HCT116 (cell line): ENCODE data around the gene TEX2. TPM values are rescaled to one million over a fixed set of nuclear protein-coding genes. Genes with fewer than 3 reads are reported as not detected.

Experiments used
- ATAC-seq: fragments of 200-7000 bp; cut with Tn5 transposase; 2 replicates; pipeline ENCODE4 v1.9.1; 2020; ENCODE audit warnings: mild to moderate bottlenecking, moderate library complexity
- BruUV-seq: library from RNA; stranded (reverse); fragments of 400-500 nt; replicated peaks from 2 replicates; lab custom pipeline; 2021; lab: Mats Ljungman, UMichigan
- CTCF ChIA-PET: fragments of 300-600 bp; sonication (Branson Sonifier 250); formaldehyde crosslinking; loops from one replicate; lab custom pipeline; 2021; ENCODE audit warnings: antibody characterized with exemption; lab: Charles Lee
- POLR2A ChIA-PET: fragments of 300-600, 350-600 bp; sonication (Branson Sonifier 250); formaldehyde crosslinking; loops from one replicate; lab custom pipeline; 2021; ENCODE audit warnings: antibody characterized with exemption; lab: Charles Lee
- RAD21 ChIA-PET, 2 experiments: fragments of 300-600 bp; sonication (Branson Sonifier 250); formaldehyde crosslinking; loops; one replicate each; lab custom pipeline; 2023; ENCODE audit warnings: low total read pairs in 2 of 2; ENCODE audit not compliant: uncharacterized antibody in 2 of 2, unreplicated experiment in 2 of 2, low non-redundant PET in 1 of 2; lab: Charles Lee
- DNase-seq: peaks from one replicate; pipeline ENCODE4 v3.0.0-alpha.2; 2010; ENCODE audit warnings: low read depth, low spot score
- H2AFZ ChIP-seq: fragments of 200-600 bp; shearing (Covaris generic), sonication (generic); 2 replicates; pipeline ENCODE4 v1.6.1; 2017; ENCODE audit warnings: low read depth, mixed run types, mixed read lengths, antibody characterized with exemption, low read length; ENCODE audit not compliant: poor library complexity, severe bottlenecking
- H3K27ac ChIP-seq: 2 replicates; pipeline ENCODE4 v1.5.1; 2012; ENCODE audit warnings: low read depth, low read length
- H3K27me3 ChIP-seq: fragments of 200-600 bp; sonication (generic); 2 replicates; pipeline ENCODE4 v1.6.1; 2016; ENCODE audit warnings: mixed run types, low read length, mixed read lengths; ENCODE audit not compliant: insufficient read depth
- H3K36me3 ChIP-seq, 2 experiments: fragments of 200-500 bp in 1 of 2; fragments of 200-600 bp in 1 of 2; sonication (Bioruptor generic) in 1 of 2; sonication (generic) in 1 of 2; 2 replicates each; pipeline versions ENCODE4 v1.5.1 to v1.6.1; 2014 to 2016; ENCODE audit warnings: low read length in 2 of 2, inconsistent platforms in 1 of 2, mixed read lengths in 1 of 2, mixed run types in 1 of 2; ENCODE audit not compliant: insufficient read depth in 2 of 2, control insufficient read depth in 1 of 2
- H3K4me1 ChIP-seq, 2 experiments: fragments of 200-600 bp in 1 of 2; sonication (generic) in 1 of 2; 2 replicates each; pipeline versions ENCODE4 v1.5.1 to v1.6.1; 2012 to 2017; ENCODE audit warnings: low read length in 2 of 2, inconsistent platforms in 1 of 2, mild to moderate bottlenecking in 1 of 2, mixed read lengths in 1 of 2, mixed run types in 1 of 2, moderate library complexity in 1 of 2; ENCODE audit not compliant: insufficient read depth in 2 of 2, control insufficient read depth in 1 of 2
- H3K4me2 ChIP-seq: fragments of 200-600 bp; sonication (generic); 2 replicates; pipeline ENCODE4 v1.6.1; 2017; ENCODE audit warnings: mixed run types, low read length, mixed read lengths
- H3K4me3 ChIP-seq, 2 experiments: fragments of 200-600 bp in 1 of 2; sonication (generic) in 1 of 2; replicated peaks in 1 of 2; 2 replicates each; pipeline ENCODE4 v1.5.1; 2011 to 2016; ENCODE audit warnings: low read length in 2 of 2, control low read depth in 1 of 2, low read depth in 1 of 2, mild to moderate bottlenecking in 1 of 2, mixed read lengths in 1 of 2, mixed run types in 1 of 2
- H3K79me2 ChIP-seq: fragments of 200-600 bp; sonication (generic); 2 replicates; pipeline ENCODE4 v1.6.1; 2017; ENCODE audit warnings: mild to moderate bottlenecking, mixed run types, low read length, moderate library complexity, mixed read lengths; ENCODE audit not compliant: insufficient read depth
- H3K9ac ChIP-seq: fragments of 200-600 bp; sonication (generic); 2 replicates; pipeline ENCODE4 v1.6.1; 2016; ENCODE audit warnings: low read length, mixed read lengths
- H3K9me2 ChIP-seq: fragments of 200-600 bp; sonication (generic), shearing (Covaris generic); 2 replicates; pipeline ENCODE4 v1.6.1; 2017; ENCODE audit warnings: mixed run types, mild to moderate bottlenecking, moderate library complexity; ENCODE audit not compliant: insufficient read depth
- H3K9me3 ChIP-seq, 2 experiments: fragments of 200-500 bp in 1 of 2; fragments of 200-600 bp in 1 of 2; sonication (Bioruptor generic) in 1 of 2; sonication (generic) in 1 of 2; 2 replicates each; pipeline ENCODE4 v1.6.1; 2014 to 2017; ENCODE audit warnings: low read length in 2 of 2, mixed read lengths in 2 of 2, inconsistent platforms in 1 of 2, low read depth in 1 of 2, mild to moderate bottlenecking in 1 of 2, mixed run types in 1 of 2, moderate library complexity in 1 of 2; ENCODE audit not compliant: control insufficient read depth in 1 of 2, insufficient read depth in 1 of 2
- H4K20me1 ChIP-seq: fragments of 200-600 bp; sonication (generic), shearing (Covaris generic); 2 replicates; pipeline ENCODE4 v1.6.1; 2017; ENCODE audit warnings: mixed run types, mild to moderate bottlenecking, moderate library complexity; ENCODE audit not compliant: insufficient read depth
- ATF3 ChIP-seq: IDR thresholded peaks from 2 replicates; pipeline ENCODE4 v1.6.1; 2012
- CBX3 ChIP-seq: IDR thresholded peaks from 2 replicates; pipeline ENCODE4 v1.6.1; 2012; ENCODE audit warnings: low read depth
- CEBPB ChIP-seq: IDR thresholded peaks from 2 replicates; pipeline ENCODE4 v1.6.1; 2012; ENCODE audit warnings: low read depth
- EGR1 ChIP-seq: IDR thresholded peaks from 2 replicates; pipeline ENCODE4 v1.6.1; 2012; ENCODE audit warnings: low read depth
- ELF1 ChIP-seq: IDR thresholded peaks from 2 replicates; pipeline ENCODE4 v1.6.1; 2012; ENCODE audit warnings: low read depth, borderline replicate concordance
- EZH2phosphoT487 ChIP-seq: fragments of 200-600 bp; IDR thresholded peaks from 2 replicates; pipeline ENCODE4 v1.6.1; 2018; ENCODE audit warnings: antibody characterized with exemption, borderline replicate concordance
- FOSL1 ChIP-seq: IDR thresholded peaks from 2 replicates; pipeline ENCODE4 v1.6.1; 2012; ENCODE audit warnings: low read depth
- JUND ChIP-seq: IDR thresholded peaks from 2 replicates; pipeline ENCODE4 v1.6.1; 2012
- MAX ChIP-seq: IDR thresholded peaks from 2 replicates; pipeline ENCODE4 v1.6.1; 2012
- POLR2A ChIP-seq: IDR thresholded peaks from 2 replicates; pipeline ENCODE4 v1.7.0; 2011; ENCODE audit warnings: borderline replicate concordance; ENCODE audit not compliant: insufficient read depth, insufficient read length; ENCODE audit errors: extremely low read depth
- POLR2AphosphoS5 ChIP-seq: IDR thresholded peaks from 2 replicates; pipeline ENCODE4 v1.6.1; 2011; ENCODE audit warnings: mild to moderate bottlenecking, low read depth, low read length, moderate library complexity
- SIN3A ChIP-seq: IDR thresholded peaks from 2 replicates; pipeline ENCODE4 v1.6.1; 2012; ENCODE audit warnings: low read depth
- SP1 ChIP-seq: IDR thresholded peaks from 2 replicates; pipeline ENCODE4 v1.6.1; 2012; ENCODE audit warnings: low read depth
- SRF ChIP-seq: IDR thresholded peaks from 2 replicates; pipeline ENCODE4 v1.6.1; 2012; ENCODE audit warnings: low read depth
- TCF7L2 ChIP-seq: IDR thresholded peaks from 2 replicates; pipeline ENCODE4 v1.7.0; 2011; ENCODE audit warnings: borderline replicate concordance, inconsistent platforms; ENCODE audit not compliant: insufficient read depth, insufficient read length; ENCODE audit errors: extremely low read depth
- YY1 ChIP-seq: IDR thresholded peaks from 2 replicates; pipeline ENCODE4 v1.6.1; 2011; ENCODE audit warnings: low read length, low read depth, moderate library complexity, mild to moderate bottlenecking; ENCODE audit not compliant: insufficient replicate concordance; ENCODE audit errors: extremely low read depth
- ZBTB33 ChIP-seq: IDR thresholded peaks from 2 replicates; pipeline ENCODE4 v1.6.1; 2011; ENCODE audit warnings: mild to moderate bottlenecking, low read length, moderate library complexity; ENCODE audit not compliant: insufficient replicate concordance; ENCODE audit errors: extremely low read depth
- ZNF274 ChIP-seq: fragments of 200-500 bp; sonication (Bioruptor generic); IDR thresholded peaks from 2 replicates; pipeline ENCODE4 v1.6.1; 2014; ENCODE audit warnings: mild to moderate bottlenecking, low read depth, low read length, inconsistent platforms
- intact Hi-C: fragments of 100-400 bp; cut with micrococcal nuclease; formaldehyde crosslinking; loops from 2 replicates; pipeline ENCODE4 v1.10.0; 2022
- total RNA-seq: library from RNA; stranded (reverse); gene quantifications from one replicate; pipeline ENCODE4 v1.2.1, GENCODE V29; 2021; ENCODE audit not compliant: unreplicated experiment

TEX2 gene
- total RNA-seq, 1 experiment from 2014 or later: 24.6 TPM

- ATAC-seq: no peak
- Histone ChIP-seq H3K79me2 (no peaks in the 10 kb centered on the region), H3K27ac (no peak overlapping the region), H3K9ac (no peak overlapping the region), H4K20me1 (no peaks in the 10 kb centered on the region), H3K9me3 (no peaks in the 10 kb centered on the region), H2AFZ (no peak overlapping the region), H3K4me3 (no peak overlapping the region), H3K9me2 (no peaks in the 10 kb centered on the region), H3K4me2 (no peak overlapping the region), H3K4me1 (no peaks in the 10 kb centered on the region), H3K36me3 (no peaks in the 10 kb centered on the region), H3K27me3 (no peaks in the 10 kb centered on the region)
- DNase-seq: no peak
- TF ChIP-seq FOSL1: no peak
- no peak for TF ChIP-seq TCF7L2
- BruUV-seq: no TSS peak
- ChIA-PET RAD21 (no interaction called here), POLR2A (interaction anchor here (1.2 kb wide), 1 partner anchor 17 kb away, joined by 3 read pairs; no protein-coding TSS in a partner anchor), CTCF (interaction anchor here (1.9 kb wide), 1 partner anchor 29 kb away, joined by 5 read pairs; no protein-coding TSS in a partner anchor)
- intact Hi-C loops: no loop called here
Observed at GRCh38 chr17:64162554-64162953, 100.5 kb downstream of the TEX2 start.

GRCh38 chr17:64161380-64162176, 101.5 kb downstream of the TEX2 start:
- RAD21 ChIA-PET: no interaction called here
- H3K4me2 ChIP-seq: no peak overlapping the region
- TF ChIP-seq TCF7L2 (no peak), YY1 (no peak), EZH2phosphoT487 (no peak), JUND (no peak), SRF (no peak), EGR1 (no peak), ZNF274 (no peak), CBX3 (no peak), SP1 (no peak), ZBTB33 (no peak), ATF3 (no peak), MAX (no peak), CEBPB (no peak), POLR2AphosphoS5 (no peak), POLR2A (no peak), ELF1 (no peak), SIN3A (no peak)
- no peaks in the 10 kb centered on the region for H3K36me3 ChIP-seq
- no peaks in the 10 kb centered on the region for H3K9me2 ChIP-seq
- peaks cover 3 to 6% of the 10 kb centered on the region in 2 experiments; a peak in 2 of 4 replicates for H3K4me1 ChIP-seq
- BruUV-seq: no TSS peak
- ATAC-seq: no peak
- CTCF ChIA-PET: interaction anchor here (1.9 kb wide), 1 partner anchor 28 kb away, joined by 5 read pairs; no protein-coding TSS in a partner anchor
- no peaks in the 10 kb centered on the region for H3K79me2 ChIP-seq
- POLR2A ChIA-PET: interaction anchor here (1.2 kb wide), 1 partner anchor 16 kb away, joined by 3 read pairs; no protein-coding TSS in a partner anchor
- no peaks in the 10 kb centered on the region for H4K20me1 ChIP-seq
- H3K9ac ChIP-seq: no peak overlapping the region
- H3K27me3 ChIP-seq: no peaks in the 10 kb centered on the region
- DNase-seq: no peak
- H3K4me3 ChIP-seq: no peak overlapping the region
- no peaks in the 10 kb centered on the region for H3K9me3 ChIP-seq
- intact Hi-C loops: no loop called here
- H3K27ac ChIP-seq: no peak overlapping the region
- H2AFZ ChIP-seq: no peak overlapping the region
